Measurements from ENCODE around the gene GALNT2. TPM values are rescaled to one million over a fixed set of nuclear protein-coding genes. Genes with fewer than 3 reads are reported as not detected.

The GALNT2 gene
- polyA plus RNA-seq, 1 of the 3 experiments (the other 2 are of a cell fraction) = 118 TPM

GRCh38 chr1:230261928-230262650 lies 195.1 kb downstream of the GALNT2 start:
- Histone ChIP-seq H3K9me3 (no peaks in the 10 kb centered on the region), H3K36me3 (replicated peaks in 1 of 2; ENCODE audit: control insufficient read depth in 1 of 2, insufficient read depth in 2 of 2, low read length in 1 of 2) (peaks cover 28 to 53% of the 10 kb centered on the region in 2 experiments), H3K4me3 (ENCODE audit: low read depth in 2 of 2, low read length in 1 of 2) (no peak overlapping the region), H3K4me1 (ENCODE audit: control insufficient read depth in 1 of 2, insufficient read depth in 2 of 2, low read depth in 1 of 2, low read length in 1 of 2) (peaks cover 0 to 3% of the 10 kb centered on the region in 2 experiments; a peak in 1 of 4 replicates), H3K9me2 (no peaks in the 10 kb centered on the region), H3K79me2 (ENCODE audit: insufficient read depth) (no peaks in the 10 kb centered on the region), H3F3A (replicated peaks; ENCODE audit: insufficient read depth) (no peaks in the 10 kb centered on the region), H3K27ac (ENCODE audit: low read depth in 2 of 2, low read length in 1 of 2) (no peak overlapping the region), H4K20me1 (ENCODE audit: insufficient read depth) (no peaks in the 10 kb centered on the region), H3K9ac (no peak overlapping the region), H3K4me2 (no peak overlapping the region), H3K27me3 (ENCODE audit: insufficient read depth) (no peaks in the 10 kb centered on the region), H2AFZ (ENCODE audit: low read depth) (no peak overlapping the region)
- no peak for DNase-seq
- TF ChIP-seq CHD2 (IDR thresholded peaks at IDR 0.05; ENCODE audit: low read length, partially characterized antibody) (no peak), RCOR1 (IDR thresholded peaks at IDR 0.05; ENCODE audit: low read length) (no peak), GATA2 (CRISPR knock-in tag; IDR thresholded peaks at IDR 0.05) (no peak), GABPA (IDR thresholded peaks at IDR 0.05; ENCODE audit: low read depth) (no peak)
- ChIA-PET POLR2A (no interaction called here), CTCF (interaction anchor here (1.1 to 1.3 kb wide), 3 partner anchors 12 to 601 kb away, joined by 3 to 6 read pairs (median 4); no protein-coding TSS in a partner anchor)
- WGBS (ENCODE audit: low lambda C conversion rate) = 94% methylated on average over 21 of the region's 21 CpGs

GRCh38 chr1:230262867-230263567 lies 196.0 kb downstream of the GALNT2 start:
- Histone ChIP-seq H3K27ac (ENCODE audit: low read depth in 2 of 2, low read length in 1 of 2) (no peak overlapping the region), H4K20me1 (ENCODE audit: insufficient read depth) (no peaks in the 10 kb centered on the region), H3K4me2 (no peak overlapping the region), H3K4me3 (ENCODE audit: low read depth in 2 of 2, low read length in 1 of 2) (no peak overlapping the region), H3K27me3 (ENCODE audit: insufficient read depth) (no peaks in the 10 kb centered on the region), H3F3A (replicated peaks; ENCODE audit: insufficient read depth) (no peaks in the 10 kb centered on the region), H3K9me3 (no peaks in the 10 kb centered on the region), H3K36me3 (replicated peaks in 1 of 2; ENCODE audit: control insufficient read depth in 1 of 2, insufficient read depth in 2 of 2, low read length in 1 of 2) (peaks cover 23 to 54% of the 10 kb centered on the region in 2 experiments), H3K9ac (no peak overlapping the region), H2AFZ (ENCODE audit: low read depth) (no peak overlapping the region), H3K9me2 (no peaks in the 10 kb centered on the region), H3K79me2 (ENCODE audit: insufficient read depth) (no peaks in the 10 kb centered on the region), H3K4me1 (ENCODE audit: control insufficient read depth in 1 of 2, insufficient read depth in 2 of 2, low read depth in 1 of 2, low read length in 1 of 2) (peaks cover 0 to 10% of the 10 kb centered on the region in 2 experiments; a peak in 1 of 4 replicates)
- 90% methylated on average over 13 of the region's 13 CpGs for WGBS (ENCODE audit: low lambda C conversion rate)
- no peak for TF ChIP-seq REST (IDR thresholded peaks at IDR 0.05; ENCODE audit: low read depth, low read length)
- TF ChIP-seq POLR2AphosphoS5 (IDR thresholded peaks at IDR 0.05; ENCODE audit: low read depth, low read length) = no peak
- no peak for TF ChIP-seq SIN3A (IDR thresholded peaks at IDR 0.05; ENCODE audit: borderline replicate concordance, low read depth, low read length)
- ChIA-PET CTCF (interaction anchor here (1.2 to 1.3 kb wide), 2 partner anchors 13 to 602 kb away, joined by 3 to 6 read pairs; no protein-coding TSS in a partner anchor), POLR2A (interaction anchor here (0.6 kb wide), 1 partner anchor 26 kb away, joined by 3 read pairs; no protein-coding TSS in a partner anchor)
- DNase-seq = no peak
